Measurements from ENCODE around the gene SCAMP5.

SCAMP5 gene

DNA sequence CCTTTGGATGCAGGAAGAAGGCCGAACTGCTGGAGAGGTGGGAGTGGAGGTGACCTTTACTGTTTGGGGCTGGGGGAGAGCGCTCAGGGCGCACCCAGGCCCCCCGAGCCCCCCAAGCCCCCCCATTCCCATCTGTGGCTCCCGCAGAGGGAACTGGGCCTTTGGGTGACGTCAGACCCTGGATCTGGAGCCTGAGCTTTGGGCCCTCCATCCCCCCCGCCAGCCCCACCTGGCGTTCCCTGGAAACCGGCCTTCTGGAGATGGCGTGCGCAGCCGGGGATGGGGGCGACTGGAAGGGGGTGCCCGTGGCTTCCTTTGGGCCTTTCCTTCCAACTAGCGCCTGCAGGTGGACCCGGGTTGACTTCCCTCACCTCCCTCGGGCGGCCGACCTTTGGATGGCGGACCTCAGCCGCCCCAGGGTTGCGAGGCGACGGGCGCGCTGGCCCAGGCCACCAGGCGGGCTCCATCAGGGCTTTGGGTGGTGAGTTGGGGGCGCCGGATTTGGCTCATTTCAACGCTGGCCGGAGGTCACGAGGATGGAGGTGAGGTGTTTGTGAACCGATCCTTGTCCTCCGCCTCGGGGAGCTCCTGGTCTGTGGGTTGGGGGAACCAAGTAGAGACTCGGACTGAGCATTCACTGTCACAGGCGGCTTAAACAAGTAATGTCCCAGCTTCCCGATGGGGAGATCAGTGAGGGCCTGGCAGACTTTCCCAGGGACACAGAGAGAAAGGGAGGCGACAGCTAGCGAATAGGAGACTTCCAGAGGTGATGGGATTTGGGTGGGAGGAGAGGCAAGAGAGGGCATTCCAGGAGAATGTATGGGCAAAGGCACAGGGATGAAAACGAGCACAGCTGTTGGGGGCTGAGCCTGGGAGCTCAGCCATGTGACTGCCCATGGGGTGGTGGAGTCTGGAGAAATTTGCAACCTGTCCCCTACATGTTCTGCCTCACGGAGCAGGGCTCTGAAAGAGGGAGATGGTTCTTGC lies 709 bp downstream of the SCAMP5 start:
- Histone ChIP-seq H3K4me1 (ENCODE audit: control insufficient read depth, insufficient read depth, low read length) (peaks cover 15% of the 10 kb centered on the region), H3K36me3 (ENCODE audit: control insufficient read depth in 2 of 2, insufficient read depth in 2 of 2, low read length in 2 of 2) (no peaks in the 10 kb centered on the region), H3K9me3 (ENCODE audit: control insufficient read depth in 2 of 2, low read length in 2 of 2) (no peaks in the 10 kb centered on the region), H3K27me3 (ENCODE audit: control insufficient read depth in 1 of 2, insufficient read depth in 2 of 2, low read length in 2 of 2) (peaks cover 12 to 23% of the 10 kb centered on the region in 2 donors), H3K27ac (ENCODE audit: low read length) (no peak overlapping the region), H3K4me3 (ENCODE audit: low read length in 2 of 2) (peak overlapping the region; percentile 67 to 75), H3K9ac (ENCODE audit: low read length in 2 of 2) (peak overlapping the region in 1 of 2 donors; percentile 46)

DNA sequence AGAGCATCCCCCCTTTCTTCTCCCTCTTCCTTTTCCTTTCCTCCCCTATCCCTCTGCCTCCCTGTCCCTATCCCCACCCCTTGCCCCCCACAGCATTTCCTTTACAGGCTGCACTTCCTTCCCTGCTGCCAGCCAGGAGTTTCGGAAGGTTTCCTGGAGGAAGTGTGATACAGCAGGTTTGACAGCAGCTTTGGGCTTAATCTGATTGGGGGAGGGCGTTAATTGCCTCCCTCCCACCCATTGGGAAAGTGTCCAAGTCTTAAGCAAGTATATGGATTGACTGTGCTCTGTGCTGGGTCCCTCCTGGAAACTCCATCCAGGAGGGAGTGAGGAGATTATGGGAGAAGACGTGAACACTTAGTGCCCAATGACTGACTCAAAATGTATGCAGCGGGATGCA lies 1.8 kb downstream of the SCAMP5 start:
- Histone ChIP-seq H3K27me3 (ENCODE audit: control insufficient read depth in 1 of 2, insufficient read depth in 2 of 2, low read length in 2 of 2) (peaks cover 12 to 19% of the 10 kb centered on the region in 2 donors), H3K9ac (ENCODE audit: low read length in 2 of 2) (no peak overlapping the region), H3K4me1 (ENCODE audit: control insufficient read depth, insufficient read depth, low read length) (peaks cover 15% of the 10 kb centered on the region), H3K36me3 (ENCODE audit: control insufficient read depth in 2 of 2, insufficient read depth in 2 of 2, low read length in 2 of 2) (no peaks in the 10 kb centered on the region), H3K4me3 (ENCODE audit: low read length in 2 of 2) (no peak overlapping the region), H3K9me3 (ENCODE audit: control insufficient read depth in 2 of 2, low read length in 2 of 2) (no peaks in the 10 kb centered on the region), H3K27ac (ENCODE audit: low read length) (no peak overlapping the region)

DNA sequence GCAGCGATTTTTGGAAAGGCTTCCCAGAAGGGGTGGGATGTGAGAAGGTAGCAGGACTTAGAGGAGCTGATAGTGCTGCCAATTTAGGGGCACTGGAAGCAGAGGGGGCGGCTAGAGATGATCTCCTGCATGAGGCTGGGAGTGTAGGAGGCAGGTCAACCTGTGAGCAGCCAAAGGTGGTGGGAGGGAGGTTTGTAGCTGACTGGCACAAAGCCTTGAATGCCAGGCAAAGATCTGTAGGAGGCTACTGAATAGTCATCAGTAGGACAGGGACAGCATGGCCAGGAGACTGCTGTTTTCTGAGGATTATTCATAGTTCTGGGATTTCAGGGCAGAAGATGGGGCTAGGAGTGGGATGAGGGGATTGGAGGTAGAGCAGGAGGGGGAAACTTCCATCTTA lies 2.2 kb downstream of the SCAMP5 start:
- no peak overlapping the region for H3K27ac ChIP-seq (ENCODE audit: low read length)
- peaks cover 15% of the 10 kb centered on the region for H3K4me1 ChIP-seq (ENCODE audit: control insufficient read depth, insufficient read depth, low read length)
- peaks cover 11 to 19% of the 10 kb centered on the region in 2 donors for H3K27me3 ChIP-seq (ENCODE audit: control insufficient read depth in 1 of 2, insufficient read depth in 2 of 2, low read length in 2 of 2)
- no peak overlapping the region for H3K4me3 ChIP-seq (ENCODE audit: low read length in 2 of 2)
- H3K9me3 ChIP-seq (ENCODE audit: control insufficient read depth in 2 of 2, low read length in 2 of 2), result no peaks in the 10 kb centered on the region
- no peaks in the 10 kb centered on the region for H3K36me3 ChIP-seq (ENCODE audit: control insufficient read depth in 2 of 2, insufficient read depth in 2 of 2, low read length in 2 of 2)
- no peak overlapping the region for H3K9ac ChIP-seq (ENCODE audit: low read length in 2 of 2)

DNA sequence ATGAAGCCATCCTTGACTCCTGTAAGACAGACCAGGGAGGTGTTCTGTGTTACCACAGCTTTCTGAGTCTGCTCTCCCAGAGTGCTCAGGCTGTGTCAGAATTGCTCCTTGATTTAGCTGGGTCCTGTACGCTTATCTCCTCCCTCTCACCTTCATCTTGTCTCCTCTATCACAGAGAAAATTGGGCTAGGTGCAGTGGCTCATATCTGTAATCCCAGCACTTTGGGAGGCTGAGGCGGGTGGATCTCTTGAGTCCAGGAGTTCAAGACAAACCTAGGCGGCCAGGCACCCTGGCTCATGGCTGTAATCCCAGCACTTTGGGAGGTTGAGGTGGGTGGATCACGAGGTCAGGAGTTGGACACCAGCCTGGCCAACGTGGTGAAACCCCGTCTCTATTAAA lies 5.9 kb downstream of the SCAMP5 start:
- Histone ChIP-seq H3K4me1 (ENCODE audit: control insufficient read depth, insufficient read depth, low read length) (peaks cover 4% of the 10 kb centered on the region), H3K27me3 (ENCODE audit: control insufficient read depth in 1 of 2, insufficient read depth in 2 of 2, low read length in 2 of 2) (peaks cover under 1 to 17% of the 10 kb centered on the region in 2 donors), H3K36me3 (ENCODE audit: control insufficient read depth in 2 of 2, insufficient read depth in 2 of 2, low read length in 2 of 2) (no peaks in the 10 kb centered on the region), H3K9ac (ENCODE audit: low read length in 2 of 2) (no peak overlapping the region), H3K27ac (ENCODE audit: low read length) (no peak overlapping the region), H3K4me3 (ENCODE audit: low read length in 2 of 2) (no peak overlapping the region), H3K9me3 (ENCODE audit: control insufficient read depth in 2 of 2, low read length in 2 of 2) (no peaks in the 10 kb centered on the region)

GRCh38 chr15:75002398-75002797 lies 7.0 kb downstream of the SCAMP5 start:
- no peaks in the 10 kb centered on the region for H3K4me1 ChIP-seq (ENCODE audit: control insufficient read depth, insufficient read depth, low read length)
- no peak overlapping the region for H3K27ac ChIP-seq (ENCODE audit: low read length)
- H3K9ac ChIP-seq (ENCODE audit: low read length in 2 of 2), result no peak overlapping the region
- no peaks in the 10 kb centered on the region for H3K36me3 ChIP-seq (ENCODE audit: control insufficient read depth in 2 of 2, insufficient read depth in 2 of 2, low read length in 2 of 2)
- no peak overlapping the region for H3K4me3 ChIP-seq (ENCODE audit: low read length in 2 of 2)
- H3K9me3 ChIP-seq (ENCODE audit: control insufficient read depth in 2 of 2, low read length in 2 of 2), result no peaks in the 10 kb centered on the region
- H3K27me3 ChIP-seq (ENCODE audit: control insufficient read depth in 1 of 2, insufficient read depth in 2 of 2, low read length in 2 of 2), result peaks cover 0 to 7% of the 10 kb centered on the region in 2 donors

- Histone ChIP-seq H3K36me3 (ENCODE audit: control insufficient read depth in 2 of 2, insufficient read depth in 2 of 2, low read length in 2 of 2) (no peaks in the 10 kb centered on the region), H3K9me3 (ENCODE audit: control insufficient read depth in 2 of 2, low read length in 2 of 2) (no peaks in the 10 kb centered on the region), H3K9ac (ENCODE audit: low read length in 2 of 2) (no peak overlapping the region), H3K27ac (ENCODE audit: low read length) (no peak overlapping the region), H3K4me3 (ENCODE audit: low read length in 2 of 2) (no peak overlapping the region), H3K27me3 (ENCODE audit: control insufficient read depth in 1 of 2, insufficient read depth in 2 of 2, low read length in 2 of 2) (no peaks in the 10 kb centered on the region), H3K4me1 (ENCODE audit: control insufficient read depth, insufficient read depth, low read length) (no peaks in the 10 kb centered on the region)
Observed at GRCh38 chr15:75007216-75007615, 11.9 kb downstream of the SCAMP5 start.

GRCh38 chr15:75008221-75008625 lies 12.9 kb downstream of the SCAMP5 start:
- no peaks in the 10 kb centered on the region for H3K27me3 ChIP-seq (ENCODE audit: control insufficient read depth in 1 of 2, insufficient read depth in 2 of 2, low read length in 2 of 2)
- no peaks in the 10 kb centered on the region for H3K4me1 ChIP-seq (ENCODE audit: control insufficient read depth, insufficient read depth, low read length)
- H3K36me3 ChIP-seq (ENCODE audit: control insufficient read depth in 2 of 2, insufficient read depth in 2 of 2, low read length in 2 of 2), result no peaks in the 10 kb centered on the region
- H3K9me3 ChIP-seq (ENCODE audit: control insufficient read depth in 2 of 2, low read length in 2 of 2), result no peaks in the 10 kb centered on the region
- no peak overlapping the region for H3K9ac ChIP-seq (ENCODE audit: low read length in 2 of 2)
- no peak overlapping the region for H3K27ac ChIP-seq (ENCODE audit: low read length)
- H3K4me3 ChIP-seq (ENCODE audit: low read length in 2 of 2), result no peak overlapping the region

GRCh38 chr15:75008629-75009326 lies 13.4 kb downstream of the SCAMP5 start:
- no peaks in the 10 kb centered on the region for H3K27me3 ChIP-seq (ENCODE audit: control insufficient read depth in 1 of 2, insufficient read depth in 2 of 2, low read length in 2 of 2)
- H3K27ac ChIP-seq (ENCODE audit: low read length), result no peak overlapping the region
- H3K4me1 ChIP-seq (ENCODE audit: control insufficient read depth, insufficient read depth, low read length), result no peaks in the 10 kb centered on the region
- no peaks in the 10 kb centered on the region for H3K9me3 ChIP-seq (ENCODE audit: control insufficient read depth in 2 of 2, low read length in 2 of 2)
- no peaks in the 10 kb centered on the region for H3K36me3 ChIP-seq (ENCODE audit: control insufficient read depth in 2 of 2, insufficient read depth in 2 of 2, low read length in 2 of 2)
- no peak overlapping the region for H3K4me3 ChIP-seq (ENCODE audit: low read length in 2 of 2)
- H3K9ac ChIP-seq (ENCODE audit: low read length in 2 of 2), result no peak overlapping the region

DNA sequence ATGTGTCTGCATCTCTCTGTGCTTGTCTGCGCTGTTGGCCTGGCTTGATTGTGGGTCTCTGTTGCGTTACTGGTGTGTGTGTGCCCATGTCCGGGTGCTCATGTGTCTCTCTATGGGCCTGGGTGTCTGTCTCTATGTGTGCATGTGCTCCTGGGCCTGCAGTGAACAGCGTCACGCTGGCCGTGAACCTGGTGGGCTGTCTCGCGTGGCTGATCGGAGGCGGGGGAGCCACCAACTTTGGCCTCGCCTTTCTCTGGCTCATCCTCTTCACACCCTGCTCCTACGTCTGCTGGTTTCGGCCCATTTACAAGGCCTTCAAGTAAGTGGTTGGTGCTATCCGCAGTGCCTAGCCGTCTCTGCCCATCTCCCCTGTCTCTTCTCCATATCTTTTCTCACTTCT lies 21.1 kb downstream of the SCAMP5 start:
- Histone ChIP-seq H3K9me3 (ENCODE audit: control insufficient read depth in 2 of 2, low read length in 2 of 2) (no peaks in the 10 kb centered on the region), H3K27me3 (ENCODE audit: control insufficient read depth in 1 of 2, insufficient read depth in 2 of 2, low read length in 2 of 2) (no peaks in the 10 kb centered on the region), H3K4me3 (ENCODE audit: low read length in 2 of 2) (no peak overlapping the region), H3K27ac (ENCODE audit: low read length) (no peak overlapping the region), H3K4me1 (ENCODE audit: control insufficient read depth, insufficient read depth, low read length) (no peaks in the 10 kb centered on the region), H3K9ac (ENCODE audit: low read length in 2 of 2) (no peak overlapping the region), H3K36me3 (ENCODE audit: control insufficient read depth in 2 of 2, insufficient read depth in 2 of 2, low read length in 2 of 2) (no peaks in the 10 kb centered on the region)

DNA sequence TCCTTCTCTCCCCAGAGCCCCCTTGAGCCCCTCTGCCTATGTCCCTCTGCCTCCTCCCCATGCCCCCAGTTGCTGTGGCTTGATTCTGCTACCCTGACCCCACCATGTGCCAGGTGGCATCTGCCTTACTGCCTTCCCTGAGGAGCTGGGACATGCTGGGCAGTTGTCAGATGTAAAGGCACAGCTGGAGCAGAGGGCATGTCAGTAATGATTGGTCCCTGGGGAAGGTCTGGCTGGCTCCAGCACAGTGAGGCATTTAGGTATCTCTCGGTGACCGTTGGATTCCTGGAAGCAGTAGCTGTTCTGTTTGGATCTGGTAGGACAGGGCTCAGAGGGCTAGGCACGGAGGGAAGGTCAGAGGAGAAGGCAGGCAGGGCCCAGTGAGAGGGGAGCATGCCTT lies 24.6 kb downstream of the SCAMP5 start:
- no peak overlapping the region for H3K27ac ChIP-seq (ENCODE audit: low read length)

More for the DNA sequence above, 24.6 kb downstream of the SCAMP5 start:
- H3K9me3 ChIP-seq (ENCODE audit: control insufficient read depth in 2 of 2, low read length in 2 of 2), result no peaks in the 10 kb centered on the region
- H3K27me3 ChIP-seq (ENCODE audit: control insufficient read depth in 1 of 2, insufficient read depth in 2 of 2, low read length in 2 of 2), result no peaks in the 10 kb centered on the region
- H3K4me1 ChIP-seq (ENCODE audit: control insufficient read depth, insufficient read depth, low read length), result peaks cover 11% of the 10 kb centered on the region
- H3K36me3 ChIP-seq (ENCODE audit: control insufficient read depth in 2 of 2, insufficient read depth in 2 of 2, low read length in 2 of 2), result no peaks in the 10 kb centered on the region
- no peak overlapping the region for H3K4me3 ChIP-seq (ENCODE audit: low read length in 2 of 2)
- no peak overlapping the region for H3K9ac ChIP-seq (ENCODE audit: low read length in 2 of 2)
